ENCODE measurements around the gene HDAC4.
"Not testable (repeated sequence)": the region's sequence is repeated elsewhere in the genome, so short reads cannot be mapped to it uniquely, and the experiment has no call there.

HDAC4 gene

GRCh38 chr2:239069362-239070333 is 331.2 kb downstream of the HDAC4 start:
- not testable (repeated sequence) for DNase-seq

GRCh38 chr2:239068411-239068810 is 332.4 kb downstream of the HDAC4 start:
- no peak for DNase-seq

GRCh38 chr2:239067196-239067865 is 333.5 kb downstream of the HDAC4 start:
- no peak for DNase-seq

- no peak for DNase-seq
Measured at GRCh38 chr2:239066597-239066996, 334.2 kb downstream of the HDAC4 start.

- no peak for DNase-seq
Measured at GRCh38 chr2:239065962-239066361, 334.9 kb downstream of the HDAC4 start.

GRCh38 chr2:239065537-239065936 is 335.3 kb downstream of the HDAC4 start:
- DNase-seq: no peak

- DNase-seq: no peak
Measured at GRCh38 chr2:239064891-239065290, 335.9 kb downstream of the HDAC4 start.

- DNase-seq: no peak
Measured at GRCh38 chr2:239064253-239064652, 336.6 kb downstream of the HDAC4 start.

GRCh38 chr2:239062743-239063142 is 338.1 kb downstream of the HDAC4 start:
- no peak for DNase-seq

GRCh38 chr2:239061824-239062570 is 338.8 kb downstream of the HDAC4 start:
- no peak for DNase-seq

GRCh38 chr2:239061121-239061666 is 339.6 kb downstream of the HDAC4 start:
- DNase-seq: no peak

GRCh38 chr2:239060676-239061075 is 340.1 kb downstream of the HDAC4 start:
- no peak for DNase-seq

GRCh38 chr2:239059854-239060253 is 341.0 kb downstream of the HDAC4 start:
- DNase-seq: no peak

- no peak for DNase-seq
Measured at GRCh38 chr2:239058766-239059165, 342.1 kb downstream of the HDAC4 start.

- no peak for DNase-seq
Measured at GRCh38 chr2:239057533-239057932, 343.3 kb downstream of the HDAC4 start.

GRCh38 chr2:239056611-239057010 is 344.2 kb downstream of the HDAC4 start:
- DNase-seq: no peak

- no peak for DNase-seq
Measured at GRCh38 chr2:239055756-239056493, 344.9 kb downstream of the HDAC4 start.

- no peak for DNase-seq
Measured at GRCh38 chr2:239054921-239055320, 345.9 kb downstream of the HDAC4 start.

GRCh38 chr2:239053801-239054503 is 346.9 kb downstream of the HDAC4 start:
- DNase-seq: no peak

GRCh38 chr2:239052798-239053665 is 347.8 kb downstream of the HDAC4 start:
- no peak for DNase-seq
